GM19240 (cell line): Measurements from ENCODE around the gene ASB7.

Experiments
- DNase-seq: peaks from one replicate; pipeline ENCODE4 v3.0.0; 2011; ENCODE audit warnings: low spot score; ENCODE audit not compliant: insufficient read length

ASB7 gene

DNA sequence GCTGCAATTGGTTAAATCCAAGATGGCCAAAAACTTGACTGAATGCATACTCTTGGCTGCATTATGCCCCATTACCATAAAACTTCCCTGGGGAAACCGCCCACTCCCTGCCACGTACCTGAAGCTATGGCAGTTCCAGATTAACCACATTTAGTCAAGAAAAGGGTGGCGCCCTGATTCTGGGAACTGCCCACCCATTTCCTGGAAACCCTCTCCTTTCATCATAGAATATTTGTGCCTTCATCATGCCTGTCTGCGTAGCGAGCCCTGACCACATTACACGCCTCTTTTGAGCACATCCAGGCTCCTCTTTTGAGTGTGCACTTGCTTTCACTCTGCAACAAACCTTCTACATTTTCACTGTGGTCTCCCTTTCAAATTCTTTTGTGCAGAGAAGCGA is 5.6 kb upstream of the ASB7 start:
- peak; percentile 3 for DNase-seq

DNA sequence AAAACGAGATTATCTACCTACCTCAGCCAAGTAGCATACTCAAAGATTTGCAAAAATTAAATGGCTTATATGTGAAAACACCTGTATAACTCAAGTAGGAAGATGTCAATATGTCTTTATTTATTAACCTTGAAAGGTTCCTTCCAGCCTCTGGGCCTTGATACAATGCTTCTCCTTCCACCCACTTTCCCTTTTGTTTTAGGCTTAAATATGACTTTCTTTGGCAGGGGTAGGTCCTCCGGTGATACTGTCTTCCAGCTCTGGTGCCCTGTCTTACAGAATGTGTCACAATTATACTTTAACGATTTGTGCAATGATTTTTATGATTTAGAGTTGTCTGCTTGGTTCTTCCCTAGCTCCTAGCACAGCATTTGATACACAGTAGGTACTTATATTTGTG is 4.5 kb upstream of the ASB7 start:
- no peak for DNase-seq

DNA sequence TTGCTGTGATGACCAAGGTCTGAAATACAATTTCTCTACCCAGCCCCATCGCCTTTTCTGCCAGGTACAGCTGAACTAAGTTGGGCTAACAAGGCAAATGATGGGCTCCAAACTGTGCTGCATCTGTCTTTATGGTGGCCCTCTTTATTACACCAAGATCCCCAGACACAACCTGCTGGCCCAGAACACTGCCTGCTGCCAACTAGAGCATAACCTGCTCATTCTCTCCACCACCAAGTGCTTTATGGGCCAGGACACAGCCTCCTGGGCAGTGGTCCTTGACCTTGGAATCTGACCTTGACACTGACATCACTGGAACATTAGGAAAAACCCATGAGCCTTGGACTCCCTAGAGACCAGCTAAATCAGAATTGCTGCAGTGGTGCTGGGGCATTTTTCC is 3.7 kb upstream of the ASB7 start:
- DNase-seq = no peak

DNA sequence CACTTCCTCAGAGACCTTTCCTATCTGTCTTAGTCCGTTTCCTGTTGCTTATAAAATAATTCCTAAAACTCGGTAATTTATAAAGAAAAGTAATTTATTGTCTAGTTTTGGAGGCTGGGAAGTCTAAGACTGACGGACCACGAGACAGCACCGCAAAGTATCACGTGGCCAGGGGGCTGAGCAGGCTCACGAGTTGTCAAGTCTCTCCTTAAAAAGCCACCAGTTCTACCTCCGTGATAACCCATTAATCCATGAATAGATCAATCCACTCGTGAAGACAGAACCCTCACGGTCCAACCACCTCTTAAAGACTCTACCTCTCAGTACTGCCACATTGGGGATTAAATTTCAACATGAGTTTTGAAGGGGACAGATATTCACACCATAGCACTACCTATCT is 1.2 kb upstream of the ASB7 start:
- no peak for DNase-seq

DNA sequence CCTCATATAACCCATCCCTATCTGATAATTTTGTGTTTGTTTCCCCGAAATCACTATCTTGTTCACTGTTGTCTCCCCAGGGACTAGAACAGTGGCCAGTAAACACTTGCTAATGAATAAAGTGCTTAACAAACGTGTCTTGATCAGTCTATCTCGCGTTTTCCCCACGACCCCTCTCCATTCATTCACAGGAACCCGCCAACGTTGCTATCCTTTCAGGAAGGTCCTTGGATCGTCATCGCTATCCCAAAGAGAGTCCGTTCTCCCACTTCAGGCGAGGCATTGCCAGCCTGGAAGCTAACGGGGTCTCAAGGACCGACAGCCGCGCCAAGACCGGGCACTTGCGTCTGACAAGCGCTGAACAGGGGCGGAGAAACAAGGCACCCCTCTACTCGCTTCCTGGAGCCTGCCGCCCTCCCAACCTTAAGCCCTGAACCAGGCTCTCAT is 749 bp upstream of the ASB7 start:
- DNase-seq = no peak

DNA sequence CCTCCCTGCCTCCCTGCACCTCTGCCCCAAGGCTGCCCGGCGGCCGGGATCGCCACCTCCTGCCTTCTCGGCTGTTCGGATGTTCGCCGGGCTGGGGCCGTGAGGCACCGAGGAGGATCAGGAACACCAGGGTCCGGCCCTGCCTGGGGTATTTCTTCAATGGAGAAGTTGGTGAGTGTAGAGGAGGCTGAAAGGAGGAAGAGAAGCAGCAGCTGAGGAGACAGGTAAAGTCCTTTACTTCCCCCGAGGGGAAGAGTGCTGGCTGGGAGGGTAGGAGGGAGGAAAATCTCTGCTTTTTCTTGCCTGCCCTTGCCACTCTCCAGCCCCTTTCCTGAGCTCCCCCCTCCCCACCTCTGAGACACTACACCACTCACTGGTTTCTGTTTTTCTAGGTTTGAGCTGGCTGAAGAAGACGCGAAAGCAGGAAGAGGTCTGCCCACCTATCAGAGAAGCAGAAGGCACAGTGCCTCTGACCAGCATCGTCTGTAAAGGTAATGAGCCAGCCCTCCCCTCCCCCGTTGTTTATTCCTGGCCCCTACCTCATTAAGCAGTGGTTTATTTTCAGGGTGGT is 519 bp downstream of the ASB7 start:
- DNase-seq = no peak

DNA sequence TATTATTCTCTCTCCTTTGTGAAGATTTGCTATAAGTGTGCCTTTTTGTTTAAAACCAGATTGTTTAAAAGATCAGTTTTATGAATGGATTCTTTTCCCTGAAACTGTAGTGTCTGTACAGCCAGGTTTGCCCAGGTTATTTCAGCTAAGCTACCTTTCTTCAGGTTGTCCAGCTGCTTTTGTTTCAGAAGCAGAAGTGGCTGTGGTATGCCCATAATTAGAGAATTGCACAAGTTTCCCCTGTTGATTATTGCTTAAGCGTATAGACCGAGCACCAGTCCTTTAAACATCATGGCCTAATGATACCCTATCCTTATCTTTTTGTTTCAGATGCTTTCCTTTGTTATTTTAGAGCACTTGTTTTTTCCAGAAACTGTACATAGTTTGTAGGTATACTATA is 10.2 kb downstream of the ASB7 start:
- DNase-seq = no peak

DNA sequence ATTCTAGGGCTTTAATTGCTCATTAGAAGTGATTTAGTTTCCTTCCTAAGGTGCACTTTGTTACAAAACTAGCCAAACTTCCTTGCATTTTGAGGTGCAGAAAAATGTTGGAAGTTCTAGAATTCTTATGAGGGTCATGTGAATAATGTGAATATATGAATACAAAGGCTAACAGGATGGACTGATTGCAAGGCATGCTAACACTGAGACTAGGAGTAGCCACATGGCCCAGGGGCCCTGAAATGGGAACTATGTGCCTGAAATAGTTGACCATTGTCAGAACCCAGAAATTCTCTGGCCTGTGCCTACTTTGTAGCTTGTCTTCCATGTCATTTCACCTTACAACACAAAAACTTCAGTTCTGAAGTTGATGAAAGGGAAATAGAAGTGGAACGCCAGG is 10.8 kb downstream of the ASB7 start:
- no peak for DNase-seq

DNA sequence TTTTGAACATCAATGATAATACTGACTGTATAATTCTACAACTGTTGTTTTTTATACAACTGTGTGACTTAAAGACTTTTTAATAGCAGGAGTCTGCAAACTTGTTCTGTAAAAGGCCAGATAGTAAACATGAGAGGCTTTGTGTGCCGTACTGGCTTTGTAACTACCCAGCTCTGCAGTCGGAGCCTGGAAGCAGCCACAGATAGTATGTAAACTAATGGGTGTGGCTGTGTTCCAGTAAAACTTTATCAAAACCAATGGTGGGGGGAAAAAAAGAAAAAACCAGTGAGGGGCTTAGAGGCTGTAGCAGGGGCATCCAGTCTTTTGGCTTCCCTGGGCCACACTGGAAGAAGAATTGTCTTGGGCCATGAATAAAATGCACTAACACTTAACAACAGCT is 11.9 kb downstream of the ASB7 start:
- no peak for DNase-seq

DNA sequence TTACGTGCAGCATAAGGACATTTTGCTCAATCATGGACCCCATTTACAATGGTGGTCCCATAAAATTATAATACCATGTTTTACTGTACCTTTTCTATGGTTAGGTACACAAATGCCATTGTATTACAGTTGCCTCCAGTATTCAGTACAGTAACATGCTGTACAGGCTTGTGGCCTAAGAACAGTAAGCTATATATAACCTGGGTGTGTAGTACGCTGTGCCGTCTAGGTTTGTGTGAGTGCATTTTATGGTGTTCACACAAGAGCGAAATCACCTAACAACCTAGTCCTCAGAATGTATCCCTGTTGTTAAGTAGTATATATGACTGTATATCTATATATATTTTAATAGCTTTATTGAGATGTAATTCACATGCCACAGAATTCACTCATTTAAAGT is 12.5 kb downstream of the ASB7 start:
- DNase-seq = no peak

DNA sequence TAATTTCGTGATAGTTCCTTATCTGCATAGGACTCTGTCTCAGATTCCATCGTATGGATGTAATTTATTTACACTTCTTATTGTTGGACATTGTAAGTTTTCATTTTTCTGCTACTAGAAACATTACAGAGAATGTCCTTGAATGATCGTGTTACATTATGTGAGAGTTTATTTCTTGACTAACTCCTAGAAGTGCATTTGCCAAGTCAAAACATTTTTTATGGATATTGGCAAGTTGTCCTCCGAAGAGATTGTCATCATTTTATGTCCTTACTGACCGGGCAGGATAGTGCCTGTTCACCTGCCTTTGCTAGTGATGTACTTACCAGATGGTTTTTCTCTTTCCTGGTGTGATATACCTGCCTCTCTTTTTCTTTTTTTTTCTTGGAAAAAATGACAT is 13.4 kb downstream of the ASB7 start:
- DNase-seq = no peak

DNA sequence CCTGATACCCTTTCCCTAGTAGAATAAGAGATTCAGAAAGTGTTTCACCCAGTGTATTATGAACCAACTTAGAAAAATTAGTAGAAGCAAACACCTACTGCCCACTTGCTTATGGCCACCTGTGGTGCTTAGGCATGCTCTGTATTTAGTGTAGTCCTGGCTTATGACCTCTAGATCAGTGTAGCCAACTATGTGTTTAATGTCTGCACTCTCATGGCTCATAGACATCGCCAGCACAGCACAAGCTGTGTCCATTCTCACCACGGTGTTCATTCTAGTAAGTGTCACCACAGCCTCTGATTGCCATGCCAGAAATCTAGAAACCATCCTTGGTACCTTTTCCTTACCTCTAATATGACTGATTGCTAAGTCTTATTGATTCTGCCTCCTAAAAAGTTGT is 14.3 kb downstream of the ASB7 start:
- no peak for DNase-seq

DNA sequence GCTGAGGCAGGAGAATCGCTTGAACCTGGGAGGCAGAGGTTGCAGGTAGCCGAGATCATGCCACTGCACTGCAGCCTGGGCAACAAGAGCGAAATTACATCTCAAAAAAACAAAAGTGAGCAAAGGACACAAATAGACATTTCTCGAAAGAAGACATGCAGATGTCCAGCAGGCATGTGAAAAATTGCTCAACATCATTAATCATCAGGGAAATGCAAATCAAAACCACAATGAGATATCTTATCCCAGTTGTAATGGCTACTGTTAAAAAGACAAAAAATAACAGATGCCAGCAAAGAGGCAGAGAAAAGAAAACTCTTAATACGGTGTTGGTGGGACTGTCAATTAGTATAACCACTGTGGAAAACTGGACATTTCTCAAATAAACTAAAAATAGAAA is 20.9 kb downstream of the ASB7 start:
- DNase-seq = no peak

DNA sequence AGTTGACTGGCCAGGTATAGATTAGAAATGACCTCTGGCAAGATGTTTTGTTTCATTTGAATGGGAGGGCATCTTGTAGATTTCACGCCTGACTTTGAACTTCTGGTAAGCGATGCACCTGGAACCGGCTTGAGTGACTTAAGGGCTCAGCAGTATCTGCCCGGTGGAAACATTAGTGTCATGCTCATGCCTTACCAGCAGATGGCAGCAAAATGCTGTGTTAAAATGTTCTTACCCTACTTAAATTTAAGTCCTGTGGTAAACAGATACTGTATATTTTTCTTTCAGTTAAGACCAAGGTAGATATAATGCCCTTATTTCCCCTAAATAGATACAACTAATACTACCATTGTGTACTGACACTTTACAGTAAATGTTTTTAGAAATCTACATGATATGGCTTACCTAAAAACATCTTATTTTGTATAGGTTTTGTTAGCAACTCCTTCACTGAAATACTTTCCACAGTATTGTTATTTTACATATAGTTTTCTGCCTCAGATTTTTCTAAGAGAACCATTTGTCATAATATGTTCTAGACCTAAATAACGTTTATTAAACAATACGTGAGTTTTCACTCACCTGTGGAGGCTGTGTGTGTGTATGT is 25.5 kb downstream of the ASB7 start:
- peak; percentile 16 for DNase-seq

DNA sequence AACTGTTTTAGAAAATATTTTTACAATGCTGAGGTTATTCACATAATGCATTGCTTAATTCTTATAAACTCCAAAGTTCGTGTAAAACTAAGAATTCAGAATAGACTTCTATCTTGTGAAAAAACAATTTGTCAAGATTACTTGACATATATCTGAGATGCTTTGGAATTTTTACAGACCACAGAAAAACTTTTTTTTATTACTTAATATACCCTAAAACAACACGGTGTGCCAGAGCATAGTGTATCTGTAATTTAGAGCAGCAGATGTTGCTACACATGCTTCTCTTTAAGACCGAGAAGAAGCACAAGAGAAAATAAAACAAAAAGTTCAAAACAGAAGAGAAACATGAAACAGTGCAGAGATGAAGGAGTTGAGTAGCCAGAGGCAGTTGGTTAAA is 26.4 kb downstream of the ASB7 start:
- DNase-seq = no peak

DNA sequence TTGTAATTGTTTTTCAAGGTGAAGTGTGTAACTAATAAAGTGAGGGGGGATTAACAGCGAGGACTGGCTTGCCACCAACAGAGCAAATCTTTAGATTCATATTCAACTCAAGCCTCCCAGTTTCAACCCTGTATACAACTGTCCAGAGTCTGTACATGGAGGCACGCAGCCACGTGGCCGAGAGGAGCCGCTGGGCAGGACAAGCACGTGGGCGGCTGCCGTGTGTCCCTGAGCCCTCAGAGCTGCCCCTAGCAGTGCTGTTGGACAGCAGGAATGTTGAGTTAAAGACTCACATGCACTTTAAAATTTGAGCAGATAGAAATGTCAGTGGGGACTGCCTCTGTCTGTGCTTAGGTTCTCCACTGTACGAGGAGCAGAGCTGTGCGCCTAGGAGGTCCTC is 29.4 kb downstream of the ASB7 start:
- DNase-seq = no peak

DNA sequence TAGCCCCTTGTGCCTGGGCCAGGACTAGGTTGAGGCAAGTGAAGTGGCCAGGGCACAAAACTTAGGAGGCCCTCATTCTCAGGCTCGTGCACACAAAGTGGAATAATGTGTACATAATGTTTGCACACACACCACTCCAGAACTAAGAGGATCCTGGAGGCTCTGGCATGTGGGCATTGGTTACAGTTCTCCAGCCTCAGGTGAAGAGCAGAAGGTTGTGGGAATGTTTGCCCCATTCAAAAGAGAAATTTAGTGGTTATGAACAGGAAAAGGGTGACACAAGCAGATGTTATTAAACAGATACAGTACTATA is 31.3 kb downstream of the ASB7 start:
- no peak for DNase-seq

DNA sequence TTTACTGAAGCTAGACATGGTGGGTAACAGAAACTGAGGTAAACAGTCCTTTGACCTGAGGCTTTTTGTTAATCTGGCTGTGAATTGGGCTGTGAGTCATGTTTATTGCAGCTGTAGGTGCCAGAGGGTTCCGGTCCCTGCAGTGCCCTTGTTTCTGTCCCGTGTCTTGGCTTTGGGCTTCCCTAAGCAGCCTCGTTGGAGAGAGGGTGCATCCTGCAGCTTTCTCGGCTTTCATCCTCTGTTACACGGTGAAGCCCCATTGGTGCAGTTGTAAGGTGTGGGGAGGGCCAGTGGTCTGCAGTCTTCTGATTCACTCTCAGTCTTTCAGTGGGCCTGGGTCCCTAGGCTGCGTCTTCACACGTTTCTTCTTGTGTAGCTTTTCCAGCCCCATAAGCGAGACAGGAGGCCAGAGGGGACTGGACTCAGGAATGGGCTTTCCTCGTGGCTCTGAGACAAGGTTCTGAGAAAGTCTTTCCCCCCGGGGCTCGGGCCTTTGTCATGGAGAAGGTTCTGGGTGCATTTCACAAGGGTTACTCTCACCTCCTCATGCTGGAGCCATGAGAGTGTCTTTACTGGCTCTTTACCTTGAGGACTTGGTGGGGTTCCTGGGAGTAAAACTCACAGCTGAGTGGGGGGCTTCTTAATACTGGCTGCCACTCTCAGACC is 33.1 kb downstream of the ASB7 start:
- DNase-seq = no peak

DNA sequence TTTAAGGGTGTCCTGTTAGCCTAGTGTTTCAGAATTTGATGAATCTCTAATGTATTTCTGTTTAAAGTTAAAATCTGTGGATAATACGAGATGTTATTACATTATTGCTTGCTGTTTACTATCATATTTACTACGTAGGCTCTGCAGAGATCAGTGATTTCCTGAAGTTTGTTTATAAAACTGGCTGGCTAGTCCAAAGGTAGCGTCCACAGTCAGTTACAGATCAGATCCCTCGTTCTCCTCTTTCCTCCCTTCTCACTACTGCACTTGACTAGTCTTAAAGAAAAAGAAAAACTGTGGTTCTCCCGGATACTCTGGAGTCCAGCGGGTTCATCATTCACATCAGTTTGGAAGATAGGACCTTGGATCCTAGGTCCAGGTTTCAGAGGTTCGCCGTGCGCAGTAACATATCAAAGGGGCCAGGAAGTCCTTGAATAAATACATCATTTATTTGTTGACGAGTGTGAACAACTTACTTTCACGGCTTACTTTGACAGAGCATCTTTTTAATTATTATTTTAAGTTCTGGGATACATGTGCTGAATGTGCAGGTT is 35.9 kb downstream of the ASB7 start:
- no peak for DNase-seq

DNA sequence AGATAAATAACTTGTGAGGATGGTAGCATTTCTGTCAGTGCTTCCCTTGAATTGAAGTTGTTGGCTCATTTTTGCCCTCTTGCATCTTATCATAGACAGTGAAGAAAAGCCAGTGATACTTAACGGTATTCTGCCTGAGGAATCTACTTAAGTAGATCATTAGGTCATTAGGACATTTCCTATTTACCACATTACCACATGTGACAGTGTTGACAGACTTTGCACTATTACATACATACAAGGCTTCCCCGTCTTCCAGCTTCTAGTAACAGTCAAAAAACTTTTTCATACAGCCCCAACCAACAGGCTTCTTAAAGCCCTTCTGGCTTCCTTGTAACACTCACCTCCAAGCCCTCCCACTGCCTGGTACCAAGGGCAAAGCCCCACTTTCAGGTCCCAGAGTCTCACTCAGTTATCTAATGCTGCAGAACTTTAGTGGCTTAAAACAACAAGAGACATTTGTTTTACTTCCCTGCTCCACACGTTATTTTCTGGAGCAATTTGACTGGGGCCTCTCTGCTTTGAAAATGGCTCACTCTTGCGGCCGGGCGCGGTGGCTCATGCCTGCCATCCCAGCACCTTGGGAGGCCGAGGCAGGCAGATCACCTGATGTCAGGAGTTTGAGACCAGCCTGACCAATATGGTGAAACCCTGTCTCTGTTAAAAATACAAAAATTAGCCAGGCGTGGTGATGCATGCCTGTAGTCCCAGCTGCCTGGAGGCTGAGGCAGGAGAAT is 40.0 kb downstream of the ASB7 start:
- no peak for DNase-seq

DNA sequence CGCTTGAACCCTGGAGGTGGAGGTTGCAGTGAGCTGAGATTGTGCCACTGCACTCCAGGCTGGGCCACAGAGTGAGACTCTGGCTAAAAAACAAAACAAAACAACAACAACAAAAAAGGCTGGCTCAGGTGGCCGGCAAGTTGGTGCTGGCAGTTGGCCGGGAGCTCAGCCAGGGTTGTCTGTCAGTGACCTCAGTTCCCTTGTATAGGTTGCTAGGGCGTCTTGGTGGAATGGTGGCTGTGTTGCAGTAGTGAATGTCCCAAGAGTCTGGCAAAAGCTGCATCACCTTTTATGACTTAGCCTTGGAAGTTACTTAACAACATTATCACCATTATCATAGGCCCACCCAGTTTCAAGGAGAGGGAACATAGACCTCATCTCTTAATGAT is 40.6 kb downstream of the ASB7 start:
- no peak for DNase-seq

DNA sequence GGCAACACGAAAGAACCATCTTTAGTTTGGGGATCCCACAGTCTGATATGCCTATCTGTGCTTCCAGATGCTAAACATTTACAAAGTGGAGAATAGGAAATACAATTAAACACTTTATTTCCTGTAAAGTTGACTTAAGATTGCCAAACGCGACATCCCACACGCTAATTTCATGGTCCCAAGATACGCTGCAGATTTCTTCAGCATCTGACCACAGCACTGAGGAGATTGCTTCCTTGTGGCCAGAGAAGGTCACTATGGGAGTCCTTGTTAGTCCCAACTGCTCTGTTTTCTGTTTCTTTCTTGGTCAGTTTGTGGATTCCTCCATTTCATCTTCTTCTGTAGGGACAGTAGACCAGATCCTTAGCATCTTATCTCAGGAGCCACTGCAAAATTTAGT is 43.3 kb downstream of the ASB7 start:
- DNase-seq = no peak

DNA sequence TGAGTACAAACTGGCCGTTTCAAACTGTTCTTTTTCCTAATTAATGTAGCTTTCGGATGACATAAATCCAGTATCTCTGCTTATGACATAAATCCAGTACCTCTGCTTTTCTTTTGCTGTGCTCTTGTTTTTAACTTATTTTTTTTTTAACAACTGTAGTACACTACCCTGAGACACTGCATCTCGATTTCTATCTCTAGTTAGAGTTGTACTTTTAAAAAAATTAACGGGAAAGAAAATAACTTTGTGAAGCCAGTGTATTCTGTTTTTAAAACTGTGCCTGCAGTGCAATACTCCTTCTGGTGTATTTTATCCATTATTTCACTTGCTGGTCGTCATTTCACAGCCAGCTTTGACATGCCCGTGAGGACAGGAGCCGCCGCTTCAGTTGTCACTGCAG is 46.6 kb downstream of the ASB7 start:
- no peak for DNase-seq
